ENCODE results near the gene NSMF. TPM values are rescaled to one million over a fixed set of nuclear protein-coding genes. Genes with fewer than 3 reads are reported as not detected.

NSMF gene
- total RNA-seq, 1 experiment from 2014 or later = 52.7 TPM

- H3K27ac ChIP-seq (ENCODE audit: low read depth, low read length, poor library complexity, severe bottlenecking) = no peak overlapping the region
- no peaks in the 10 kb centered on the region for H3K27me3 ChIP-seq (replicated peaks; ENCODE audit: insufficient read depth, low read depth, low read length, poor library complexity)
- no peaks in the 10 kb centered on the region for H3K9me3 ChIP-seq (ENCODE audit: low read depth, low read length, poor library complexity, severe bottlenecking)
- no peak overlapping the region for H3K4me3 ChIP-seq (ENCODE audit: low read depth, low read length, poor library complexity, severe bottlenecking)
- ChIA-PET POLR2A (ENCODE audit: low non-redundant PET) (no interaction called here), CTCF (interaction anchor here (0.6 kb wide), 1 partner anchor 23 kb away, joined by 4 read pairs; no protein-coding TSS in a partner anchor)
- TF ChIP-seq EZH2 (IDR thresholded peaks at IDR 0.05; ENCODE audit: borderline replicate concordance, low read depth, low read length, poor library complexity, severe bottlenecking) = no peak
- DNase-seq (ENCODE audit: low spot score) = no peak
- peaks cover 15% of the 10 kb centered on the region for H3K4me1 ChIP-seq (ENCODE audit: insufficient read depth, low read length, poor library complexity, severe bottlenecking)
- intact Hi-C loops (cut with micrococcal nuclease; ENCODE audit: unreplicated experiment) = no loop called here
- H3K36me3 ChIP-seq (ENCODE audit: insufficient read depth, low read length, poor library complexity, severe bottlenecking) = no peaks in the 10 kb centered on the region
- no TSS peak for BruUV-seq (replicated peaks)
Measured at GRCh38 chr9:137403269-137403668, 55.9 kb downstream of the NSMF start.

GRCh38 chr9:137402746-137403145 lies 56.4 kb downstream of the NSMF start:
- H3K36me3 ChIP-seq (ENCODE audit: insufficient read depth, low read length, poor library complexity, severe bottlenecking) = no peaks in the 10 kb centered on the region
- intact Hi-C loops (cut with micrococcal nuclease; ENCODE audit: unreplicated experiment) = no loop called here
- H3K27ac ChIP-seq (ENCODE audit: low read depth, low read length, poor library complexity, severe bottlenecking) = no peak overlapping the region
- no peaks in the 10 kb centered on the region for H3K27me3 ChIP-seq (replicated peaks; ENCODE audit: insufficient read depth, low read depth, low read length, poor library complexity)
- H3K9me3 ChIP-seq (ENCODE audit: low read depth, low read length, poor library complexity, severe bottlenecking) = no peaks in the 10 kb centered on the region
- no peak for TF ChIP-seq CTCF (conservative IDR thresholded peaks at IDR 0.05; ENCODE audit: low read depth, low read length)
- no peak for TF ChIP-seq EZH2 (IDR thresholded peaks at IDR 0.05; ENCODE audit: borderline replicate concordance, low read depth, low read length, poor library complexity, severe bottlenecking)
- no peak for DNase-seq (ENCODE audit: low spot score)
- H3K4me3 ChIP-seq (ENCODE audit: low read depth, low read length, poor library complexity, severe bottlenecking) = no peak overlapping the region
- no TSS peak for BruUV-seq (replicated peaks)
- ChIA-PET POLR2A (ENCODE audit: low non-redundant PET) (no interaction called here), CTCF (no interaction called here)
- peaks cover 13% of the 10 kb centered on the region for H3K4me1 ChIP-seq (ENCODE audit: insufficient read depth, low read length, poor library complexity, severe bottlenecking)

- ChIA-PET CTCF (no interaction called here), POLR2A (ENCODE audit: low non-redundant PET) (no interaction called here)
- no peaks in the 10 kb centered on the region for H3K9me3 ChIP-seq (ENCODE audit: low read depth, low read length, poor library complexity, severe bottlenecking)
- no TSS peak for BruUV-seq (replicated peaks)
- DNase-seq (ENCODE audit: low spot score) = no peak
- no peak for TF ChIP-seq CTCF (conservative IDR thresholded peaks at IDR 0.05; ENCODE audit: low read depth, low read length)
- TF ChIP-seq EZH2 (IDR thresholded peaks at IDR 0.05; ENCODE audit: borderline replicate concordance, low read depth, low read length, poor library complexity, severe bottlenecking) = no peak
- H3K36me3 ChIP-seq (ENCODE audit: insufficient read depth, low read length, poor library complexity, severe bottlenecking) = no peaks in the 10 kb centered on the region
- H3K27ac ChIP-seq (ENCODE audit: low read depth, low read length, poor library complexity, severe bottlenecking) = no peak overlapping the region
- no peaks in the 10 kb centered on the region for H3K4me1 ChIP-seq (ENCODE audit: insufficient read depth, low read length, poor library complexity, severe bottlenecking)
- H3K27me3 ChIP-seq (replicated peaks; ENCODE audit: insufficient read depth, low read depth, low read length, poor library complexity) = no peaks in the 10 kb centered on the region
- H3K4me3 ChIP-seq (ENCODE audit: low read depth, low read length, poor library complexity, severe bottlenecking) = no peak overlapping the region
- intact Hi-C loops (cut with micrococcal nuclease; ENCODE audit: unreplicated experiment) = no loop called here
Measured at GRCh38 chr9:137398561-137399468, 60.3 kb downstream of the NSMF start.
